GM21423 (cell line): ENCODE data around the gene USP32.
A peak's percentile ranks its signal among the peaks of the same experiment; 100 is the strongest.
"Not testable (repeated sequence)": the region's sequence is repeated elsewhere in the genome, so short reads cannot be mapped to it uniquely, and the experiment has no call there.

ENCODE experiments used
- ATAC-seq: cut with Tn5 transposase; IDR thresholded peaks from one replicate; pipeline ENCODE4 v1.9.1; 2021; ENCODE audit warnings: mild to moderate bottlenecking, moderate library complexity; ENCODE audit not compliant: unreplicated experiment

USP32 gene

GRCh38 chr17:60186372-60186771 is 205.6 kb downstream of the USP32 start:
- not testable (repeated sequence) for ATAC-seq

GRCh38 chr17:60180380-60180779 is 211.6 kb downstream of the USP32 start:
- ATAC-seq, result not testable (repeated sequence)

GRCh38 chr17:60178180-60178579 is 213.8 kb downstream of the USP32 start:
- not testable (repeated sequence) for ATAC-seq

- ATAC-seq, result not testable (repeated sequence)
Measured at GRCh38 chr17:60176763-60177162, 215.2 kb downstream of the USP32 start.

GRCh38 chr17:60174767-60175166 is 217.2 kb downstream of the USP32 start:
- ATAC-seq, result not testable (repeated sequence)

- no peak for ATAC-seq
Measured at GRCh38 chr17:60174035-60174434, 217.9 kb downstream of the USP32 start.

GRCh38 chr17:60173304-60173819 is 218.6 kb downstream of the USP32 start:
- no peak for ATAC-seq

- ATAC-seq, result no peak
Measured at GRCh38 chr17:60171753-60172079, 220.2 kb downstream of the USP32 start.

GRCh38 chr17:60170835-60171752 is 220.8 kb downstream of the USP32 start:
- ATAC-seq, result no peak

- no peak for ATAC-seq
Measured at GRCh38 chr17:60169921-60170817, 221.8 kb downstream of the USP32 start.

GRCh38 chr17:60168654-60169053 is 223.3 kb downstream of the USP32 start:
- no peak for ATAC-seq

- no peak for ATAC-seq
Measured at GRCh38 chr17:60167065-60167741, 224.7 kb downstream of the USP32 start.

GRCh38 chr17:60165971-60166370 is 226.0 kb downstream of the USP32 start:
- ATAC-seq, result peak; percentile 62

- no peak for ATAC-seq
Measured at GRCh38 chr17:60165223-60165622, 226.7 kb downstream of the USP32 start.

- no peak for ATAC-seq
Measured at GRCh38 chr17:60164697-60165096, 227.2 kb downstream of the USP32 start.

GRCh38 chr17:60164164-60164563 is 227.8 kb downstream of the USP32 start:
- no peak for ATAC-seq

GRCh38 chr17:60163108-60163784 is 228.7 kb downstream of the USP32 start:
- ATAC-seq, result no peak

GRCh38 chr17:60161598-60162330 is 230.2 kb downstream of the USP32 start:
- no peak for ATAC-seq

GRCh38 chr17:60160829-60161501 is 231.0 kb downstream of the USP32 start:
- no peak for ATAC-seq
